Pancreas (tissue), 10 donors: ENCODE results near the gene RPP25L. TPM values are rescaled to one million over a fixed set of nuclear protein-coding genes. Genes with fewer than 3 reads are reported as not detected.

Source experiments
- ATAC-seq, 4 donors: fragments of 200-7000 bp; cut with Tn5 transposase; one replicate each; pipeline versions ENCODE4 v1.8.0 to v1.9.1; 2020; ENCODE audit warnings: mild to moderate bottlenecking in 4 of 4, moderate library complexity in 4 of 4
- DNase-seq, 6 donors: peaks; one replicate each; pipeline ENCODE4 v3.0.0-alpha.2; 2020
- FAIRE-seq: peaks from 2 replicates; lab custom pipeline; 2012; peaks lifted over from hg19 to GRCh38; lab: Jason Lieb, UNC
- H3K27ac ChIP-seq, 4 donors: fragments of 200-600 bp; sonication (generic); 1 replicate in 3 of 4; 2 replicates in 1 of 4; pipeline versions ENCODE4 v1.5.0 to v1.8.0; 2020
- H3K27me3 ChIP-seq, 4 donors: fragments of 200-600 bp; one replicate each; pipeline ENCODE4 v1.8.0; 2021
- H3K36me3 ChIP-seq, 3 donors: fragments of 200-600 bp; sonication (generic) in 1 of 3; one replicate each; pipeline versions ENCODE4 v1.5.0 to v1.8.0; 2020 to 2021
- H3K4me1 ChIP-seq, 3 donors: fragments of 200-600 bp; one replicate each; pipeline ENCODE4 v1.8.0; 2021
- H3K4me3 ChIP-seq, 4 donors: fragments of 200-600 bp; sonication (generic) in 2 of 4; one replicate each; pipeline versions ENCODE4 v1.5.0 to v1.8.0; 2020 to 2021
- H3K9me3 ChIP-seq, 4 donors: fragments of 200-600 bp; one replicate each; pipeline ENCODE4 v1.8.0; 2021
- WGBS, 2 donors: extraction: QIAGEN DNeasy Blood & Tissue Kit; methylation state at CpG; one replicate each; pipeline ENCODE4 v1.1.7; 2013; 5-methylcytosine and 5-hydroxymethylcytosine counted together
- intact Hi-C, 3 donors: fragments of 100-400 bp; cut with DNase I; formaldehyde crosslinking; loops; one replicate each; pipeline versions ENCODE4 v1.11.1 to v1.14.2; 2022
- polyA plus RNA-seq, 2 donors: library from polyadenylated mRNA; stranded (reverse); fragments of 200-250 nt; gene quantifications; one replicate each; pipeline ENCODE4 v1.2.3, GENCODE V29; 2013
- total RNA-seq, 6 donors: library from RNA; stranded (reverse); fragmentation: NEBNext Ultra II Directional in 4 of 6; extraction: Animal tissue kit (Norgen Biotek cat#: 25700) in 4 of 6; gene quantifications; one replicate each; pipeline versions ENCODE4 v1.2.1 to v1.2.4, GENCODE V29; 2021 to 2023
- TF ChIP-seq, protein P1 (sequence below), 4 donors: fragments of 200-600 bp; sonication (generic) in 3 of 4; IDR thresholded peaks; one replicate each; pipeline versions ENCODE4 v1.5.0 to v1.8.0; 2021; ENCODE audit warnings: antibody characterized with exemption in 4 of 4
- donor health status: healthy with polysubstance abuse.
- donor health status: DM: no; HTN: no; CAD: no; lungs with moderate emphysema.
- donor health status: DM: no; HTN: no; CAD: no.
- donor health status: control.
- donor health status: control.
- donor health status: Bipolar disorder and iron deficiency.
- donor health status: DM: yes; HTN: yes; CAD: no.
- donor health status: DM: no; HTN: no; CAD: no.
- donor health status: DM: no; HTN: no; CAD: no.
- donor health status: DM: yes; HTN: yes; CAD: no.

RPP25L gene
- total and polyA plus RNA-seq, 8 donors, result 7.6 to 19.8 (median 12.4) TPM

GRCh38 chr9:34588671-34589635, 22.9 kb downstream of the RPP25L start:
- peaks cover 0 to 3% (median 0%) of the 10 kb centered on the region in 3 donors for H3K4me1 ChIP-seq

DNA sequence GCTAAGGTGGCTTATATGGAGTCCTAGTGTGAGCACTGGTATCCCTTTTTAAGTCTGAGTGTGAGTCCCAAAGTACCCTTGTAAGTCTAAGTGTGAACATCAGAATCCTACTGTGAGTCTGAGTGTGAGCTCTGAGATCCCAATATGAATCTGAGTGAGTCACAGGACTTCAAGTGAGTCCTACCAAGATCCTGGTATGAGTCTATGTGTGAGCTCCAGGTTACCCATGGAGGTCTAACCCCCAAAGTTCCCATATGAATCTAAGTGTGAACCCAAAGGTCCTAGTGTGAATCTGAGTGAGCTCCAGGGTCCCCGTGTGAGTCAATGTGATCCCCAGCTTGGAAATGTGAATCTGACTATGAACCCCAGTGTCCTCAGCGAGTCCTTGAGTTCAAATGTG, 24.6 kb downstream of the RPP25L start:
- Histone ChIP-seq H3K9me3 (no peaks in the 10 kb centered on the region), H3K27me3 (peaks cover 0 to 25% (median 3%) of the 10 kb centered on the region in 4 donors), H3K4me1 (peaks cover 0 to 3% (median 0%) of the 10 kb centered on the region in 3 donors), H3K27ac (no peak overlapping the region), H3K36me3 (no peaks in the 10 kb centered on the region), H3K4me3 (no peak overlapping the region)
- 42 to 43% methylated on average over 2 of the region's 2 CpGs for WGBS, 2 donors
- TF ChIP-seq, protein P1, sequence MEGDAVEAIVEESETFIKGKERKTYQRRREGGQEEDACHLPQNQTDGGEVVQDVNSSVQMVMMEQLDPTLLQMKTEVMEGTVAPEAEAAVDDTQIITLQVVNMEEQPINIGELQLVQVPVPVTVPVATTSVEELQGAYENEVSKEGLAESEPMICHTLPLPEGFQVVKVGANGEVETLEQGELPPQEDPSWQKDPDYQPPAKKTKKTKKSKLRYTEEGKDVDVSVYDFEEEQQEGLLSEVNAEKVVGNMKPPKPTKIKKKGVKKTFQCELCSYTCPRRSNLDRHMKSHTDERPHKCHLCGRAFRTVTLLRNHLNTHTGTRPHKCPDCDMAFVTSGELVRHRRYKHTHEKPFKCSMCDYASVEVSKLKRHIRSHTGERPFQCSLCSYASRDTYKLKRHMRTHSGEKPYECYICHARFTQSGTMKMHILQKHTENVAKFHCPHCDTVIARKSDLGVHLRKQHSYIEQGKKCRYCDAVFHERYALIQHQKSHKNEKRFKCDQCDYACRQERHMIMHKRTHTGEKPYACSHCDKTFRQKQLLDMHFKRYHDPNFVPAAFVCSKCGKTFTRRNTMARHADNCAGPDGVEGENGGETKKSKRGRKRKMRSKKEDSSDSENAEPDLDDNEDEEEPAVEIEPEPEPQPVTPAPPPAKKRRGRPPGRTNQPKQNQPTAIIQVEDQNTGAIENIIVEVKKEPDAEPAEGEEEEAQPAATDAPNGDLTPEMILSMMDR (IDR thresholded peaks at IDR 0.05), result no peak
- ATAC-seq (no peak), DNase-seq (no peak), FAIRE-seq (no peak)
- intact Hi-C loops, result no loop called here

More at GRCh38 chr9:34588671-34589635, 22.9 kb downstream of the RPP25L start:
- TF ChIP-seq, protein P1 (IDR thresholded peaks at IDR 0.05), result no peak
- DNase-seq (no peak), ATAC-seq (no peak), FAIRE-seq (no peak)
- peak overlapping the region in 3 of 4 donors; percentile 10 to 38 (median 31) for H3K4me3 ChIP-seq
- H3K9me3 ChIP-seq, result no peaks in the 10 kb centered on the region
- H3K36me3 ChIP-seq, result no peaks in the 10 kb centered on the region
- WGBS, 2 donors, result 2% methylated on average over 71 to 86 of the region's 86 CpGs
- H3K27me3 ChIP-seq, result peaks cover 0 to 25% (median 4%) of the 10 kb centered on the region in 4 donors
- no peak overlapping the region for H3K27ac ChIP-seq
- intact Hi-C loops, result no loop called here

GRCh38 chr9:34585946-34586669, 25.8 kb downstream of the RPP25L start:
- ATAC-seq (no peak), FAIRE-seq (no peak), DNase-seq (no peak)
- Histone ChIP-seq H3K27ac (no peak overlapping the region), H3K4me1 (peaks cover 0 to 3% (median 0%) of the 10 kb centered on the region in 3 donors), H3K36me3 (no peaks in the 10 kb centered on the region), H3K4me3 (no peak overlapping the region), H3K9me3 (no peaks in the 10 kb centered on the region), H3K27me3 (peaks cover 0 to 22% (median 3%) of the 10 kb centered on the region in 4 donors)
- 15 to 17% methylated on average over 11 of the region's 11 CpGs for WGBS, 2 donors
- TF ChIP-seq, protein P1 (IDR thresholded peaks at IDR 0.05), result no peak
- intact Hi-C loops, result no loop called here

- Histone ChIP-seq H3K36me3 (no peaks in the 10 kb centered on the region), H3K4me1 (no peaks in the 10 kb centered on the region), H3K9me3 (no peaks in the 10 kb centered on the region), H3K27ac (no peak overlapping the region), H3K4me3 (no peak overlapping the region), H3K27me3 (peaks cover 0 to 20% (median 3%) of the 10 kb centered on the region in 4 donors)
- TF ChIP-seq, protein P1 (IDR thresholded peaks at IDR 0.05), result no peak
- DNase-seq (no peak), FAIRE-seq (no peak), ATAC-seq (no peak)
- 47 to 55% methylated on average over 5 of the region's 5 CpGs for WGBS, 2 donors
- intact Hi-C loops, result no loop called here
These were observed 26.9 kb downstream of the RPP25L start for GRCh38 chr9:34584970-34585369.
